Activated T-cell treated with anti-CD3 and anti-CD28 coated beads, Interleukin-2, amount 50 U/mL, for 72 hours (primary cell): ENCODE data around the gene APMAP. TPM values are rescaled to one million over a fixed set of nuclear protein-coding genes. Genes with fewer than 3 reads are reported as not detected.

ENCODE experiments used
- ATAC-seq, 2 donors: fragments of 150-1000 bp; cut with Tn5 transposase; replicated peaks in 1 of 2; 2 replicates each; pipeline ENCODE4 v1.10.0; 2021; ENCODE audit warnings: moderate library complexity in 2 of 2, mild to moderate bottlenecking in 1 of 2
- DNase-seq, 2 donors: peaks; one replicate each; pipeline ENCODE4 v3.0.0; 2021 to 2022; ENCODE audit warnings: mixed read lengths in 1 of 2
- H3K27ac Mint-ChIP-seq: one replicate; pipeline ENCODE4 v1.8.0; 2022; ENCODE audit warnings: mild to moderate bottlenecking, moderate library complexity, mixed read lengths
- H3K27me3 Mint-ChIP-seq: one replicate; pipeline ENCODE4 v1.8.0; 2022; ENCODE audit warnings: low read depth, mixed read lengths
- H3K36me3 Mint-ChIP-seq, 2 donors: one replicate each; pipeline ENCODE4 v1.8.0; 2022; ENCODE audit warnings: mixed read lengths in 2 of 2, mild to moderate bottlenecking in 1 of 2; ENCODE audit not compliant: insufficient read depth in 2 of 2
- H3K4me1 Mint-ChIP-seq: one replicate; pipeline ENCODE4 v1.8.0; 2022; ENCODE audit warnings: low read depth, mixed read lengths
- H3K4me3 Mint-ChIP-seq, 2 donors: one replicate each; pipeline ENCODE4 v1.8.0; 2022; ENCODE audit warnings: mild to moderate bottlenecking in 2 of 2, mixed read lengths in 2 of 2, moderate library complexity in 2 of 2
- H3K9me3 Mint-ChIP-seq, 2 donors: one replicate each; pipeline ENCODE4 v1.8.0; 2022; ENCODE audit warnings: mixed read lengths in 2 of 2
- total RNA-seq, 2 donors: library from RNA; stranded (reverse); gene quantifications; one replicate each; pipeline ENCODE4 v1.2.3, GENCODE V29; 2022

Gene APMAP
- total RNA-seq, 2 donors from 2014 or later, result 65.2 to 70.2 TPM

DNA sequence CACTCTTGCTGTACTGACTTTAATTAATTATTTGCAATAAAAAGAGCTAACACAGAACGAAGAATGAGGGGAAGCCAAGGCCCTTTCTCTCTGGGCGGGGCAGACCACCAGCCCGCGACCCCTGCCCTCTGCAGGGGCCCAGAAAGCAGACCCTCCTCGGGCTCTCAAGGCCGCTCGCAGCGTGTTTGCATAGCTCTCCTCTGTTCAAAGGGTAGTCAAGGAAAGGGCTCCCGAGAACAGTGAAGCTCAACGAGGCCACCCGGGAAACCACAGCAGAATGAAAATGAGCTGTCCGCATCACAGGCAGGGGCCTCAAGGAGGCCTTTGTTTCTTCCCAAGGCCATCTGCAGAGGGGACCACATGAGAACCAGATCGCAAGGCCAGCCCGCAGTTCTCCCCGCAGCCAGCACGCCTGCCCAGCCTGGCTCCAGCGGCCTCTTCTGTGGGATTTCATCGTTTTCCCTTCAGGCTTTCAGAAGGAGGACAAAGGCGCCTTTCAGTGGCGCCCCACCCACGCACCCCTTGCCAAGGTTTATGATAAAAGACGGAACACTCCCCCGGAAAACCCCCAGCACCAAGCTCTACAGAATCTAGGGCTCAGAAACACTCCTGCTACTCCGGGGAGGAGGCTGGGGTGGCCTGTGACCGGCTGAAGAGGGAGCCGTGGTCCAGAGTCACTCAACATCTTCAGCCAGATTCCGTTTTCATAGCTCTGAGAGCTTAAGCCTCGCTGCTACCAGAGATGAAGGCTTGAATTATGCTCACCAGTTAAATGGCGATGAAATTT lies 40.1 kb upstream of the APMAP start:
- Mint-ChIP-seq H3K36me3 (peaks cover 0 to 3% of the 10 kb centered on the region in 2 donors), H3K4me1 (peaks cover 30% of the 10 kb centered on the region), H3K4me3 (no peak overlapping the region), H3K9me3 (no peaks in the 10 kb centered on the region), H3K27ac (no peak overlapping the region), H3K27me3 (no peaks in the 10 kb centered on the region)
- DNase-seq (no peak), ATAC-seq (no peak)

- H3K27me3 Mint-ChIP-seq, result no peaks in the 10 kb centered on the region
- no peak overlapping the region for H3K27ac Mint-ChIP-seq
- H3K4me3 Mint-ChIP-seq, result no peak overlapping the region
- H3K4me1 Mint-ChIP-seq, result peaks cover 24% of the 10 kb centered on the region
- peaks cover 0 to 3% of the 10 kb centered on the region in 2 donors for H3K36me3 Mint-ChIP-seq
- DNase-seq (no peak), ATAC-seq (no peak)
- H3K9me3 Mint-ChIP-seq, result no peaks in the 10 kb centered on the region
These were observed 39.5 kb upstream of the APMAP start for GRCh38 chr20:25032065-25032477.

GRCh38 chr20:25031241-25031640 lies 38.7 kb upstream of the APMAP start:
- no peaks in the 10 kb centered on the region for H3K9me3 Mint-ChIP-seq
- H3K4me3 Mint-ChIP-seq, result no peak overlapping the region
- H3K27me3 Mint-ChIP-seq, result no peaks in the 10 kb centered on the region
- no peak for DNase-seq
- no peak overlapping the region for H3K27ac Mint-ChIP-seq
- peaks cover 15% of the 10 kb centered on the region for H3K4me1 Mint-ChIP-seq
- H3K36me3 Mint-ChIP-seq, result peaks cover 0 to 3% of the 10 kb centered on the region in 2 donors
- ATAC-seq, result no peak

DNA sequence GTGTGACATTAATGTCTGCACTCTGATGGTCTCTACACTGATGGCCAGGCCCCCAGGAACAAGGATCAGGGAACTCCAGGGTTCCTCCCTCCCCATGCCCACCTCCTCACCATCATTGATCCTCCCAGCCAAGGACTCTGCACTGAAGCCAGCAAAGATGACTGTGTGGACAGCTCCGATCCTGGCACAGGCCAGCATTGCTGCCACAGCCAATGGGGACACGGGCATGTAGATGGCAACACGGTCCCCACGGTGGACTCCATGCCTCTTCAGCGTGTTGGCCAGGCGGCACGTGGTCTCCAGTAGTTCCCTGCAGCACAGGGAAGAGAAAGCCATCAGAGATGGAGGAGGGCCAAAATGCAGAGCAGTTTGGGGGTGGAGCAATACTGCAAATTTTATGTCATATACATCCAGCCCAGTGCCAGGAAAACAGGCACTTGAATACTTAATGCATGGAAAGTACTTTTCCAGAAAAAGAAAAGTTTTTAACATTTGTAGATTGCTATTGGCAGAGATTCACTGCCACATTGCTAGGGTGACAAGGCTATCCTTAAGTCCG lies 38.2 kb upstream of the APMAP start:
- Mint-ChIP-seq H3K27ac (no peak overlapping the region), H3K36me3 (peaks cover 0 to 3% of the 10 kb centered on the region in 2 donors), H3K9me3 (no peaks in the 10 kb centered on the region), H3K4me1 (peaks cover 10% of the 10 kb centered on the region), H3K27me3 (no peaks in the 10 kb centered on the region), H3K4me3 (no peak overlapping the region)
- DNase-seq (no peak), ATAC-seq (no peak)

DNA sequence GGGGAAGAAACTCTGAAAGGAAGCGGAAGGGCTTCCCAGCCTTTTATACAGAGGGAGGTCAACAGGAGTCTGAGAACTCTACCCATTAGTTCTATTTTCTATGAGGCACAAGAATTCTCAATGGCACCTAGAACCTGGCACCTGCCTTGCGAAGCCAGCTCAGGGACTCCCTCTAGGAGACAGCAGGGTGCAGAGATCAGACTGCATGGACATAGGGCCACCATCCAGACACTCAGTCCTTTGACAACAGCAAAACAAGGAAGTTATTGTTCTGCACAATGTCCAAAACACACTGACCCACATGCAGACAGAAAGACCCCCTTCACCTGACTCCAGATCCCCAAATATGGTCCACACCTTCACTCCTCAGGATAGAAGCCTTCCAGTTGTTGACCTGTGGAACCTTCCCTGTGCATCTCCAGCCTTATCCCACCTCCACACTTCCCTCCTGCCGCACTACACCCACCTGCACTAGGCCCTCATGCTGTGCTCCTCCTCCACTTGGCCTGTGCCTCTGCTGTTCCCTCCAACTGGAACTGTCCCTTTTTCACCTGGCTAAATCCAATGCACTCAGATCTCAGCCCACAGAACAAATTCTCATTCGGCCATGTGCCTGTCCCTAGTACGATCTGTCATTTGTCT lies 37.6 kb upstream of the APMAP start:
- Mint-ChIP-seq H3K36me3 (peaks cover 0 to 3% of the 10 kb centered on the region in 2 donors), H3K4me3 (no peak overlapping the region), H3K27me3 (no peaks in the 10 kb centered on the region), H3K27ac (peak overlapping the region; percentile 2), H3K9me3 (no peaks in the 10 kb centered on the region), H3K4me1 (peaks cover 5% of the 10 kb centered on the region)
- ATAC-seq, result no peak
- no peak for DNase-seq

GRCh38 chr20:25025986-25026605 lies 33.5 kb upstream of the APMAP start:
- H3K4me3 Mint-ChIP-seq, result no peak overlapping the region
- H3K4me1 Mint-ChIP-seq, result peaks cover 5% of the 10 kb centered on the region
- peaks cover 0 to 3% of the 10 kb centered on the region in 2 donors for H3K36me3 Mint-ChIP-seq
- no peaks in the 10 kb centered on the region for H3K9me3 Mint-ChIP-seq
- ATAC-seq (no peak), DNase-seq (no peak)
- H3K27ac Mint-ChIP-seq, result no peak overlapping the region
- H3K27me3 Mint-ChIP-seq, result no peaks in the 10 kb centered on the region

DNA sequence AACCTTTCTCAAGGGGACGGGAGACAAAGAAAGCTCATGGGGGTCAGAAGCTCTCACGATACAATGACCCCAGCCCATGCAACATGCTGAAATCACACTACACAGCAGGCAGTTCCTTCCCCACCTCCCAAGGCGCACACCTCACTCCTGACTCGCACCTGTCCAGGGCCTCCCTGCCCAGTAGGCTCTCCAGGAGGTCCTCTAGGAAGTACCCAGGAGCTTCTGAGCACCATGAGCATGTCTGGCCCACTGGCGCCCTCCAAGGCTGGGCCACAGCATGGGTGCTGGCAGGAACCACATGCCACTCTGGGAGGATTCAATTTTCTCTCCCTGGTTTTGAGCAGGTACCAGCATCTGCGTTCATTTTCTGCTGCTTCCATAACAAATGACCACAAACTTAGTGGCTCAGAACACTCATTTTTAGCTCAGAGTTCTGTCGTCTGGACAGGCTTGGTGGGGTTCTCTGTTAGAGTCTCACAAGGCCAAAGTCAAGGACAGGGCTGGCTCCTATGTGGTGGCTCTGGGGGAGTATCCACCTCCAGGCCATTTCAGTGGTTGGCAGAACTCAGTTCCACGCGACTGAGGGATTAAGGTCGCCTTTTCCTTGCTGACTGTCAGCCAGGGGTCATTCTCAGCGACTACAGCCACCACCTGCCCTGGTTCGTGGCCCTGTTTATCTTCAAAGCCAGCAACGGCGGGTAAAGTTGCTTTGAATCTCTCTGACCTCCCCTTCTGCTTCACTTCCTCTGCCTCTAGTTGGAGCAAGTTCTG lies 32.7 kb upstream of the APMAP start:
- DNase-seq (no peak), ATAC-seq (no peak)
- H3K4me1 Mint-ChIP-seq, result peaks cover 5% of the 10 kb centered on the region

DNA sequence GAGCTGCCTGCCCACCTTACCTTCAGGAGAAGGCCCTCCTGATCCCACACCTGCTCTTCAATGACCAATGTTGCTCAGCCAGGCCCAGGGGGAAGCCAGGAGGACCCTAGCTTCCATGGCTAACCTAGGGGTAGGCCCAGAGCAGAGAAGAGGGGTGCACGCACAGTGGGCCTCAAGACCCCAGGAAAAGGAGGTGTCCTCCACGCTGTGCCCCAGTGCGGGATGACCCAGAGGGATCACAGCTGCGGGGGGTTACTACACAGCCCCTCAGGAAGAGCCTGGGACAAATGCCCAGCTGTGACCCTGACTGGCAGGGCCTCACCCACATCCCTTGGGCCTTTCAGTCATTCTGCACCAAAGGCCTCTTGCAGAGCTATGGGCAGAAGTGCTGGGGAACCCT lies 31.6 kb upstream of the APMAP start:
- Mint-ChIP-seq H3K36me3 (peaks cover 0 to 3% of the 10 kb centered on the region in 2 donors), H3K4me1 (peaks cover 5% of the 10 kb centered on the region), H3K27me3 (no peaks in the 10 kb centered on the region), H3K9me3 (no peaks in the 10 kb centered on the region), H3K4me3 (no peak overlapping the region), H3K27ac (no peak overlapping the region)
- no peak for ATAC-seq
- no peak for DNase-seq

More for the DNA sequence above, 32.7 kb upstream of the APMAP start:
- Mint-ChIP-seq H3K4me3 (no peak overlapping the region), H3K9me3 (no peaks in the 10 kb centered on the region), H3K36me3 (peaks cover 0 to 3% of the 10 kb centered on the region in 2 donors), H3K27me3 (no peaks in the 10 kb centered on the region), H3K27ac (no peak overlapping the region)

DNA sequence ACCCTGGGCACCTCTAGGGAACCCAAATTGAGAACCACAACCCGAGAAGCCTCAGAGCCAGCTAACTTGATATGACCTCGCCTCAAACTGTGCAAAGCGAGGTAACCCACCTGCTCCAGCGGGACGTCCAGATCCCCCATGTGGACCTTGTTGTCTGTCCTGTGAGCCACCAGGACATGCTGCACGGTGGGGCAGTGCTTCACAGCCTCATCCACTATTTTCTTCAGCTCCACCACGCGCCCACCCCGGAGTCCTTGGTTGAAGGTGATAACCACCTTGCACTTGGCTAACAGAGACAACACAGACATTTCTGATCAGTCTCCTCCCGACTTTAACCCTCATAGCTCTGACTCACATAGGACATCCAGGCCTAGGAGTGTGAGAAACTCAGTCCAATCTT lies 30.8 kb upstream of the APMAP start:
- Mint-ChIP-seq H3K4me3 (no peak overlapping the region), H3K36me3 (no peaks in the 10 kb centered on the region), H3K4me1 (peaks cover 5% of the 10 kb centered on the region), H3K27ac (no peak overlapping the region), H3K9me3 (no peaks in the 10 kb centered on the region), H3K27me3 (no peaks in the 10 kb centered on the region)
- no peak for DNase-seq
- ATAC-seq, result no peak

- Mint-ChIP-seq H3K36me3 (no peaks in the 10 kb centered on the region), H3K27ac (no peak overlapping the region), H3K9me3 (no peaks in the 10 kb centered on the region), H3K27me3 (no peaks in the 10 kb centered on the region), H3K4me3 (no peak overlapping the region), H3K4me1 (peaks cover 5% of the 10 kb centered on the region)
- DNase-seq, result no peak
- no peak for ATAC-seq
These were observed 30.1 kb upstream of the APMAP start for GRCh38 chr20:25022680-25023079.

DNA sequence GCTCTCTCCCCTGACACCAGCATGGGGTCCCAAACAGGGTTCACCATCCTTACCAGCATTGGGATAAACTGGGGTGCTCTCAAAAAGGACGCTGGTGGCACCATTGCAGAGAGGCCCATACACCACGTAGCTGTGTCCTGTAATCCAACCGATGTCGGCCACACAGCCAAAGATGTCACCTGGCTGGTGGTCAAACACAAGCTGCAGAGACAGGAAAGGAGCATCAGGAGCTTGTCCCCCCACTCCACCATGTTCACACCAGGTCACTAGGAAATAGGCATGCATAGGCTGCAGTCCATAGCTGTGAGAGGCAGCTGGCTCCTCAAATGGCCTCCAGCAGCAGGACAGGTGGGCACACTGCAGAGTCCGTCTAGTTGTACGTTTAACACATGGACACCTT lies 28.8 kb upstream of the APMAP start:
- no peaks in the 10 kb centered on the region for H3K27me3 Mint-ChIP-seq
- no peak for ATAC-seq

GRCh38 chr20:25020901-25021301 lies 28.4 kb upstream of the APMAP start:
- no peak overlapping the region for H3K27ac Mint-ChIP-seq
- DNase-seq (no peak), ATAC-seq (no peak)
- H3K4me1 Mint-ChIP-seq, result peaks cover 5% of the 10 kb centered on the region
- no peak overlapping the region for H3K4me3 Mint-ChIP-seq
- H3K9me3 Mint-ChIP-seq, result no peaks in the 10 kb centered on the region
- H3K36me3 Mint-ChIP-seq, result no peaks in the 10 kb centered on the region
- no peaks in the 10 kb centered on the region for H3K27me3 Mint-ChIP-seq

More for the DNA sequence above, 28.8 kb upstream of the APMAP start:
- no peak overlapping the region for H3K27ac Mint-ChIP-seq
- H3K36me3 Mint-ChIP-seq, result no peaks in the 10 kb centered on the region
- no peak overlapping the region for H3K4me3 Mint-ChIP-seq
- H3K9me3 Mint-ChIP-seq, result no peaks in the 10 kb centered on the region
- no peak for DNase-seq
- peaks cover 5% of the 10 kb centered on the region for H3K4me1 Mint-ChIP-seq
